H1 (cell line): ENCODE measurements around the gene MTMR2. TPM values are rescaled to one million over a fixed set of nuclear protein-coding genes. Genes with fewer than 3 reads are reported as not detected.

Experiments
- CTCF ChIA-PET: fragments of 300-600 bp; sonication (Branson Sonifier 250); formaldehyde crosslinking; loops from one replicate; lab custom pipeline; 2021; ENCODE audit not compliant: partially characterized antibody; lab: Charles Lee
- POLR2A ChIA-PET: fragments of 300-600 bp; sonication (Branson Sonifier 250); formaldehyde crosslinking; loops from one replicate; lab custom pipeline; 2021; ENCODE audit warnings: inconsistent platforms; ENCODE audit not compliant: partially characterized antibody; lab: Charles Lee
- DNase-seq, 2 experiments: peaks; one replicate each; pipeline versions ENCODE4 v3.0.0 to v3.0.0-alpha.2; 2010 to 2022; ENCODE audit warnings: low spot score in 2 of 2, low read depth in 1 of 2, mixed read lengths in 1 of 2
- FAIRE-seq: peaks from 2 replicates; lab custom pipeline; 2011; peaks lifted over from hg19 to GRCh38; lab: Jason Lieb, UNC
- H2AFZ ChIP-seq: 2 replicates; pipeline ENCODE4 v1.8.1; 2012; ENCODE audit warnings: low read length, inconsistent platforms
- H2AK5ac ChIP-seq: 2 replicates; pipeline ENCODE4 v1.6.1; 2013; ENCODE audit warnings: low read depth, low read length
- H2BK120ac ChIP-seq: replicated peaks from 2 replicates; pipeline ENCODE3; 2013; ENCODE audit warnings: low read depth, low read length, inconsistent platforms
- H2BK12ac ChIP-seq: 2 replicates; pipeline ENCODE4 v1.6.1; 2013; ENCODE audit warnings: low read depth, low read length
- H2BK15ac ChIP-seq: 2 replicates; pipeline ENCODE4 v1.6.1; 2013; ENCODE audit warnings: low read length
- H2BK20ac ChIP-seq: 2 replicates; pipeline ENCODE4 v1.6.1; 2013; ENCODE audit warnings: low read length
- H2BK5ac ChIP-seq: 2 replicates; pipeline ENCODE4 v1.6.1; 2013; ENCODE audit warnings: low read depth, low read length
- H3K14ac ChIP-seq: 2 replicates; pipeline ENCODE4 v1.6.1; 2013; ENCODE audit warnings: inconsistent platforms; ENCODE audit not compliant: insufficient read length
- H3K18ac ChIP-seq: 2 replicates; pipeline ENCODE4 v1.6.1; 2013; ENCODE audit warnings: low read length; ENCODE audit errors: extremely low read depth
- H3K23ac ChIP-seq: 2 replicates; pipeline ENCODE4 v1.6.1; 2013; ENCODE audit warnings: inconsistent platforms; ENCODE audit not compliant: insufficient read length
- H3K23me2 ChIP-seq: 2 replicates; pipeline ENCODE4 v1.6.1; 2013; ENCODE audit warnings: low read depth, low read length
- H3K27ac ChIP-seq: 2 replicates; pipeline ENCODE4 v1.6.1; 2011; ENCODE audit warnings: low read depth, low read length, inconsistent platforms
- H3K27me3 ChIP-seq, 4 experiments: replicated peaks in 1 of 4; 1 replicate in 1 of 4; 2 replicates in 3 of 4; pipeline versions ENCODE4 v1.6.1 to v1.8.1; 2011 to 2013; ENCODE audit warnings: low read length in 3 of 4, mild to moderate bottlenecking in 3 of 4, inconsistent platforms in 2 of 4, mixed read lengths in 2 of 4, moderate library complexity in 1 of 4; ENCODE audit not compliant: control insufficient read depth in 3 of 4, insufficient read depth in 3 of 4; ENCODE audit errors: extremely low read depth in 1 of 4
- H3K36me3 ChIP-seq, 4 experiments: 2 replicates each; pipeline versions ENCODE4 v1.6.1 to v1.8.1; 2011 to 2013; ENCODE audit warnings: mild to moderate bottlenecking in 4 of 4, low read length in 3 of 4, moderate library complexity in 2 of 4, control low read depth in 1 of 4, inconsistent platforms in 1 of 4; ENCODE audit not compliant: insufficient read depth in 4 of 4, control insufficient read depth in 2 of 4
- H3K4ac ChIP-seq: replicated peaks from 2 replicates; pipeline ENCODE3; 2013; ENCODE audit warnings: low read length, low read depth, mixed read lengths, inconsistent platforms; ENCODE audit not compliant: insufficient read length
- H3K4me1 ChIP-seq, 4 experiments: replicated peaks in 1 of 4; 1 replicate in 1 of 4; 2 replicates in 3 of 4; pipeline versions ENCODE4 v1.6.1 to v1.8.1; 2011 to 2013; ENCODE audit warnings: low read length in 3 of 4, inconsistent platforms in 2 of 4, mixed read lengths in 1 of 4; ENCODE audit not compliant: insufficient read depth in 4 of 4, control insufficient read depth in 3 of 4
- H3K4me2 ChIP-seq, 2 experiments: 2 replicates each; pipeline versions ENCODE4 v1.6.1 to v1.8.1; 2011 to 2013; ENCODE audit warnings: low read depth in 2 of 2, low read length in 2 of 2, control low read depth in 1 of 2, inconsistent platforms in 1 of 2, mild to moderate bottlenecking in 1 of 2; ENCODE audit not compliant: insufficient read depth in 1 of 2
- H3K4me3 ChIP-seq, 4 experiments: fragments of 200-600, 300-600 bp in 1 of 4; sonication (generic), shearing (Covaris generic), sonication (Bioruptor Twin) in 1 of 4; 2 replicates each; pipeline versions ENCODE4 v1.5.1 to v1.8.1; 2011 to 2016; ENCODE audit warnings: low read length in 4 of 4, low read depth in 3 of 4, control low read depth in 2 of 4, inconsistent platforms in 2 of 4, mild to moderate bottlenecking in 2 of 4, mixed read lengths in 1 of 4, moderate library complexity in 1 of 4; ENCODE audit not compliant: insufficient read depth in 2 of 4; ENCODE audit errors: extremely low read depth in 1 of 4
- H3K56ac ChIP-seq: replicated peaks from 2 replicates; pipeline ENCODE3; 2013; ENCODE audit warnings: low read depth, mild to moderate bottlenecking, mixed read lengths, low read length, inconsistent platforms; ENCODE audit not compliant: insufficient read length
- H3K79me1 ChIP-seq: 2 replicates; pipeline ENCODE4 v1.6.1; 2013; ENCODE audit warnings: low read depth, low read length, control low read depth
- H3K79me2 ChIP-seq, 2 experiments: 2 replicates each; pipeline versions ENCODE4 v1.6.1 to v1.8.1; 2012 to 2013; ENCODE audit warnings: low read length in 2 of 2, mild to moderate bottlenecking in 2 of 2, inconsistent platforms in 1 of 2; ENCODE audit not compliant: insufficient read depth in 2 of 2, control insufficient read depth in 1 of 2
- H3K9ac ChIP-seq, 4 experiments: replicated peaks in 1 of 4; 1 replicate in 1 of 4; 2 replicates in 3 of 4; pipeline versions ENCODE4 v1.6.1 to v1.8.1; 2011 to 2013; ENCODE audit warnings: low read depth in 3 of 4, low read length in 3 of 4, control low read depth in 2 of 4, mild to moderate bottlenecking in 2 of 4, moderate library complexity in 2 of 4, inconsistent platforms in 1 of 4; ENCODE audit errors: extremely low read depth in 1 of 4
- H3K9me3 ChIP-seq, 2 experiments: 2 replicates each; pipeline versions ENCODE4 v1.6.1 to v1.8.1; 2012 to 2013; ENCODE audit warnings: mild to moderate bottlenecking in 2 of 2, moderate library complexity in 2 of 2, control low read depth in 1 of 2, inconsistent platforms in 1 of 2, low read depth in 1 of 2, low read length in 1 of 2, mixed read lengths in 1 of 2; ENCODE audit not compliant: insufficient read depth in 2 of 2
- H4K20me1 ChIP-seq, 2 experiments: replicated peaks in 1 of 2; 2 replicates each; pipeline versions ENCODE3 to v1.8.1; 2011 to 2013; ENCODE audit warnings: inconsistent platforms in 2 of 2, low read length in 2 of 2, mild to moderate bottlenecking in 1 of 2; ENCODE audit not compliant: insufficient read depth in 2 of 2, control insufficient read depth in 1 of 2
- H4K5ac ChIP-seq: 2 replicates; pipeline ENCODE4 v1.6.1; 2013; ENCODE audit warnings: low read length, low read depth, mixed read lengths, inconsistent platforms; ENCODE audit not compliant: insufficient read length
- H4K8ac ChIP-seq: 2 replicates; pipeline ENCODE4 v1.8.0; 2013; ENCODE audit warnings: mild to moderate bottlenecking, moderate library complexity, low read length, inconsistent platforms; ENCODE audit not compliant: insufficient read depth; ENCODE audit errors: extremely low read depth
- H4K91ac ChIP-seq: replicated peaks from 2 replicates; pipeline ENCODE3; 2013; ENCODE audit warnings: low read length, mixed read lengths, inconsistent platforms; ENCODE audit not compliant: insufficient read length
- RFX5 ChIP-seq: IDR thresholded peaks from 2 replicates; pipeline ENCODE4 v1.6.1; 2011; ENCODE audit warnings: low read depth, low read length, improper control_type of control experiment, borderline replicate concordance
- RXRA ChIP-seq: IDR thresholded peaks from 2 replicates; pipeline ENCODE4 v1.6.1; 2011; ENCODE audit warnings: low read depth, mild to moderate bottlenecking, low read length, moderate library complexity; ENCODE audit not compliant: insufficient read depth
- SIN3A ChIP-seq, 2 experiments: IDR thresholded peaks in 1 of 2; conservative IDR thresholded peaks in 1 of 2; 2 replicates each; pipeline ENCODE4 v1.6.1; 2011 to 2012; ENCODE audit warnings: low read length in 2 of 2, improper control_type of control experiment in 1 of 2, low read depth in 1 of 2, mild to moderate bottlenecking in 1 of 2
- TBP ChIP-seq: IDR thresholded peaks from 2 replicates; pipeline ENCODE4 v1.6.1; 2011; ENCODE audit warnings: low read depth, low read length, improper control_type of control experiment
- WGBS, 2 experiments: shearing (Covaris generic) in 1 of 2; methylation state at CpG; one replicate each; pipeline versions ENCODE4 v1.1.6 to v1.1.7; 2013 to 2015; ENCODE audit warnings: low lambda C conversion rate in 2 of 2, mixed read lengths in 2 of 2, inconsistent platforms in 1 of 2, low coverage in 1 of 2, missing lambda C conversion rate in 1 of 2; ENCODE audit not compliant: insufficient replicate concordance in 2 of 2, insufficient coverage in 1 of 2, insufficient read length in 1 of 2; ENCODE audit errors: extremely low coverage in 1 of 2, missing lambda C conversion rate in 1 of 2; 5-methylcytosine and 5-hydroxymethylcytosine counted together
- polyA plus RNA-seq, 7 experiments: library from polyadenylated mRNA; depleted of rRNA in 3 of 7; stranded (reverse) in 5 of 7; unstranded in 2 of 7; fragments of >200 nt in 5 of 7; fragments of 200-250 nt in 2 of 7; gene quantifications; 1 replicate in 5 of 7; 2 replicates in 1 of 7; 4 replicates in 1 of 7; pipeline versions ENCODE4 v1.2.1 to v1.2.3, GENCODE V29; 2011 to 2013; ENCODE audit warnings: missing spikeins in 2 of 7, mixed read lengths in 2 of 7
- total RNA-seq: library from RNA; stranded (reverse); fragmentation: NEBNext Ultra II Directional; extraction: Animal tissue kit (Norgen Biotek cat#: 25700); gene quantifications from 2 replicates; pipeline ENCODE4 v1.2.1, GENCODE V29; 2021
- TF ChIP-seq, protein P1 (sequence below): IDR thresholded peaks from 2 replicates; pipeline ENCODE4 v1.6.1; 2011; ENCODE audit warnings: low read length, improper control_type of control experiment

Gene MTMR2
- total and polyA plus RNA-seq, 2 of the 8 experiments (the other 6 are each of a cell fraction or from before 2014, with no cell fraction given), result 16.7 to 52.9 TPM

DNA sequence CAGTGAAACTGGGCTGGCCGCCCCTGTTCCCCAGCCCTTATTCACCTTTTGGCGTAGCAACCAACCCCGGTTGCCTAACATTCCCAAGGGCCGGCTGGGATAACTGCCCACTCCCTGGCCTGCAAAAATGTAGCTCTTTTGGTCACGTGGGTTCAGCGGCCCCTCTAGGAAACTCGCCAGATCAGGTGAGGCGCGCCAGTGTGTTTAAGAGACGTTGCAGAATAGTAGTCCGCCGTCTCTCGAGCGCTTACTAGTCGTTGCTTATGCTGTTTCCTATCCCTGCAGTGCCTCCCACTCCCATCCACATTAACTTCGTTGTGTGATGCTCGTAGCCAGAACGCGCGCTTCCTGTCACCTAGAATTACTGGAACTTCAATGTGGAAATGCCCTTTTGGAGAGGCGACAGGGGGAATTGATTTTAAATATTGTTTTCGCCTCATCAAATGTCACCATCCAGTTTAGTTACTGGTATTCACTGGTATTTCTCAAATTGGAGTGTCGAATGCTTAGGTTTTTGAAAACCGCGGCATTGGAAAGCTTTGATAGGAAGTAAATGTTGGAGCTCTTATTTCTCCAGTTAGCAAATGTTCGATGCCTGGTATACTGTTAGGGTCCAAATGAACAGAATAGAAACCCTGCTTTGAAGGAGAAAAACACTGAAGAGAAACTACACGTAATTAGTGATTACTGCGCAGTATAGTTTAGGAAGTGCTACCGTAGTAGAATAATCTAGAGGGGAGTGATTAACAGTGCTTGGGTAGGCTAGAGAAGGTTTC is 132.8 kb downstream of the MTMR2 start:
- peak overlapping the region; percentile 54; the same call in 1 of the 2 replicates for H2BK12ac ChIP-seq
- WGBS, 2 experiments, result 11% methylated on average over 29 of the region's 29 CpGs; no CpG with 5 or more reads in 1 of the 2 experiments
- H4K5ac ChIP-seq, result peak overlapping the region; percentile 31
- H3K79me2 ChIP-seq, result peaks cover 18 to 70% of the 10 kb centered on the region in 2 experiments
- H2BK5ac ChIP-seq, result peak overlapping the region; percentile 87; the same call in 1 of the 2 replicates
- no peak overlapping the region for H2AK5ac ChIP-seq
- peak overlapping the region; percentile 98 for H3K27ac ChIP-seq
- peaks cover 0 to 13% (median 2%) of the 10 kb centered on the region in 4 experiments; a peak in 3 of 8 replicates for H3K36me3 ChIP-seq
- peak overlapping the region; percentile 68 to 98 (median 95) for H3K9ac ChIP-seq
- no peaks in the 10 kb centered on the region for H3K79me1 ChIP-seq
- POLR2A ChIA-PET, result interaction anchor here (0.6 to 2.9 kb wide), 13 partner anchors 9 to 730 kb away, joined by 3 to 20 read pairs (median 7); partner anchors contain the start of genes CCDC82, JRKL and SRSF8
- FAIRE-seq, result no peak
- H3K27me3 ChIP-seq, result no peaks in the 10 kb centered on the region
- CTCF ChIA-PET, result interaction anchor here (1.0 to 3.1 kb wide), 6 partner anchors 9 to 724 kb away, joined by 3 to 9 read pairs (median 4); no protein-coding TSS in a partner anchor
- H4K20me1 ChIP-seq, result peaks cover 2 to 6% of the 10 kb centered on the region in 2 experiments
- H4K91ac ChIP-seq, result peak overlapping the region; percentile 7
- H4K8ac ChIP-seq, result peak overlapping the region; percentile 99
- no peak overlapping the region for H3K23ac ChIP-seq
- H3K18ac ChIP-seq, result no peak overlapping the region
- peak overlapping the region; percentile 81 for H3K56ac ChIP-seq
- peaks cover 0 to 9% (median 0%) of the 10 kb centered on the region in 4 experiments; a peak in 1 of 7 replicates for H3K4me1 ChIP-seq
- peaks cover 6% of the 10 kb centered on the region for H3K23me2 ChIP-seq
- peak overlapping the region; percentile 84 to 95 (median 92) for H3K4me3 ChIP-seq
- DNase-seq, result no peak
- H3K4ac ChIP-seq, result no peak overlapping the region
- peak overlapping the region; percentile 68 to 84 for H3K4me2 ChIP-seq
- no peaks in the 10 kb centered on the region for H3K9me3 ChIP-seq
- 0 out of 2 replicates have a peak overlapping the region, but pooled peaks have one; percentile 7 for H2AFZ ChIP-seq
- H2BK120ac ChIP-seq, result no peak overlapping the region
- H2BK15ac ChIP-seq, result 0 out of 2 replicates have a peak overlapping the region, but pooled peaks have one; percentile 40
- H3K14ac ChIP-seq, result no peak overlapping the region
- H2BK20ac ChIP-seq, result no peak overlapping the region
- no peak for TF ChIP-seq RXRA
- TF ChIP-seq RFX5, result no peak
- TF ChIP-seq SIN3A (conservative IDR thresholded peaks at IDR 0.05 in 1 of 2, IDR thresholded peaks at IDR 0.05 in 1 of 2; ENCODE audit: low read depth in 1 of 2, low read length in 2 of 2), result peak in 1 of 2 experiments; percentile 40; a peak in 2 of 4 replicates
- TF ChIP-seq, protein P1, sequence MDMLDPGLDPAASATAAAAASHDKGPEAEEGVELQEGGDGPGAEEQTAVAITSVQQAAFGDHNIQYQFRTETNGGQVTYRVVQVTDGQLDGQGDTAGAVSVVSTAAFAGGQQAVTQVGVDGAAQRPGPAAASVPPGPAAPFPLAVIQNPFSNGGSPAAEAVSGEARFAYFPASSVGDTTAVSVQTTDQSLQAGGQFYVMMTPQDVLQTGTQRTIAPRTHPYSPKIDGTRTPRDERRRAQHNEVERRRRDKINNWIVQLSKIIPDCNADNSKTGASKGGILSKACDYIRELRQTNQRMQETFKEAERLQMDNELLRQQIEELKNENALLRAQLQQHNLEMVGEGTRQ, result peak; percentile 75
- peak; percentile 75 for TF ChIP-seq TBP
